ENCODE results near the gene SAP30BP.

SAP30BP gene

DNA sequence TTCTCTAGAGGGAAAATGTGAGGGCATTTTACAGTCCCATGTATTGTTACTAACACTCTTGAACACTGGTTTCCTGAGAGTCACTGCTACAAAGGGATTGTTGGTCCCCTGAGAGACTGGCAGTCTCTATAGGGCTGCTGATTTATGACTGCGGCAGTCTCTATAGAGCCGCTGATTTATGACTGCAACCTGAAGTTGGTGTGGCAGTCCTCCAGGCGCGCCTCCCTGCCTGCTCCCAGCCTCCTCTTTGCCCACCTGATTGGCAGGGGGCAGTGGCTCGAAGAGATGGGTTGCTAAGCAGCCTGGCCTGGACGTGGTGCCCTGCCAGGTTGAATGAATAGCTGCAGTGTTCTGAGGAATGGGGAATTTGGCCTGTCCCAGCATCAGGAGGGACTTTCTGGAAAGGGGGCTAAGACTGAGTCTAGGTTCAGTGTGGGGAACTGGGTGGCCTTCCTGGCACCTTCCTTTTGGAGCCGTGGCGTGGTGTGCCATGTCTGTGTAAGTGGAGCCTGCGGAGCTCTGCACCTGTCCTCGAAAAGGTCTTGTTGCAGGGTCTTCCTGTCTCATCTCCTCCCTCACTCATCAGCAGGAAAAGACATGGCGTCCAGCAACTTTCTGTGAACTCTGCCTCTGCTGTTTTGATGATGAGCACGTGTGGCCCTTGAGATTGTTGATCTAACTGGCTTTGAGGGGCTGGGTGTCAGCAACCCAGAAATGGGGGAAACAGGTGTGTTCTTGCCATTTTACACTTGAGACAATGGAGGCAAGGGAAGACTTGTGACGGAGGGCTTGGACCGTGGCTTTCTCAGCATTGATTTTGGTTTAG lies 24.9 kb downstream of the SAP30BP start:
- DNase-seq = no peak

DNA sequence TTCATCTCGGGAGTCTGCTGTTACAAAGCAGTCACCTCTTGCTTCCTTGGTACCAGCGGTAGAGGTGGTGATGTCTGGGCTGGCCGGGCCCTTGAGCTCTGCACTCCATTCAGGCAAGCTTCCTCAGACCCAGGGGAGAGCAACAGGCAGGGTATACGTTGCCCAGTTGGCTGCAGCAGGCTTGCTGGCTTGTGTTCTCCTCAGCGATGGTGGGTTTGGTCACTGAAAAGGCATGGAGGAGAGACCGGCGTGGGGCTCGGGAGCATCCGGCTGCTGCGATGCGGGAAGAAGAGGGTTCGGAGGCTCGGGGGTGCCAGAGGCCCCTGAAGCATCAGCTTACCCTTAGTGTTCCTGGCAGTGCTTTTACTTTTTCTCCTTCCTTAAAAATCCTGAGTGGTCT lies 25.8 kb downstream of the SAP30BP start:
- DNase-seq = no peak

DNA sequence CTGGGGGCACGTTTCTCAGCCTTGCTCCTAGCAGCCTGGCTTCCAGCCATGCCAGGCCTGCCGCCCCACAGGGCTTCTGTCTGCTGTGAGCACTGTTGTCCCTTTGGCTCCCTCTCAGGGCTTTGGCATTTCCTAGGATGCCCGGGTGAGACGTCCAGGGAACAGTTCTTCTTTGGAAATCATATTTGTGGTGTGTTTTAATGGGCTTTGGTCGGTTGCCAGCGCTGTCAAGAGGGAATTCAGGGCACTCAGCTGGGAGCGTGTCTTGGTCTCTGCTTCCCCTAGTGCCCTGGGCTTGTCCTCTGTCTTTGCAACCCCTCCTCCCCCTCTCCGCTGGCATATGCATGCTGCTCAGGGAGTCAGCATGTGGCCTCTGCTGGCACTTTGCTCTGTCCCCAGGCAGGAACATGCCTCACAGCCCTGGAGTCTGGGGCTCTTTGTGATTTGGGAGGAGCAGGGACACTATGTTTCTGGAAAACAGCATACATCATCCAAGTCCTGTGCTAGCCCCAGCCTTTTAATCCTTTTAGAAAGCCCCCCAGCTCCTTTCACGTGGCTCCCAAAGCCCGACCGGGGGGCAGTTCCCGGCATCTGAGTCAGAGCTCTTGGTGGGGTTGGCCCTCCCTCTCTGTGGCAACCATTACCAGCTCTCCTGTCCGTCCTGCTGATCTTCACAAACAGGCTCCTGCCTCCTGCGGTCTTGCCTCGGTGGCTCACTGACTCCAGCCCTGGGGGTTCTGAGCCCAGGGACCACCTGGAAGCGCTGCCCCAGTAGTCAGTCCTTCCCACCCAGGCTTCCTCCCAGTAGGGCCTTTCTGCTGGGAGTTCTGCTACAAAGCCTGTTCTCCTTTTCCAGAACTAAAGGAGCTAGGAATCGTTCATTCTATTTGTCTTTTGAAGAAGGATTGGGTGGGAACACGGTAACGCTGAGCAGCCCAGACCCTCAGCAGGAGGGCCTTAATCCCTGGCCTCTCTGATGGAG lies 26.7 kb downstream of the SAP30BP start:
- no peak for DNase-seq

DNA sequence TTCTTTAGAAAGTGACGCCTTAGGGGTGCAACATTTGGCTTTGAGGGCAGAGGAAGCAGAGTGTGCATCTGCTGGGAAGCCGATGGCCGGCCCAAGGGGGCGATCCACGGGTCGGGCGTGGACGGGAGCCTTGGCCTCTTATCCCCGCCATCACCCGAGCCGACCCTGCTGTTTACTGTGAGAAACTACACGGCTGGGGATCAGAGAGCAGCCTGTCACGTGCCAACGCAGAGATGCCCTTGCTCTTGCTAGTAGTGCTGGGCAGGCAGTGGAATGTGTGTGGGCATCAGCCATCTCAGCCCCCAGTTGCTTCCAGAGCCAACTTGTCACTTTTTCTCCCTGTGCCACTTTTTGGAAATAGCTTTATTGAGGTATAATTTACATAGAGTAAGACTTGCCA lies 27.4 kb downstream of the SAP30BP start:
- no peak for DNase-seq

DNA sequence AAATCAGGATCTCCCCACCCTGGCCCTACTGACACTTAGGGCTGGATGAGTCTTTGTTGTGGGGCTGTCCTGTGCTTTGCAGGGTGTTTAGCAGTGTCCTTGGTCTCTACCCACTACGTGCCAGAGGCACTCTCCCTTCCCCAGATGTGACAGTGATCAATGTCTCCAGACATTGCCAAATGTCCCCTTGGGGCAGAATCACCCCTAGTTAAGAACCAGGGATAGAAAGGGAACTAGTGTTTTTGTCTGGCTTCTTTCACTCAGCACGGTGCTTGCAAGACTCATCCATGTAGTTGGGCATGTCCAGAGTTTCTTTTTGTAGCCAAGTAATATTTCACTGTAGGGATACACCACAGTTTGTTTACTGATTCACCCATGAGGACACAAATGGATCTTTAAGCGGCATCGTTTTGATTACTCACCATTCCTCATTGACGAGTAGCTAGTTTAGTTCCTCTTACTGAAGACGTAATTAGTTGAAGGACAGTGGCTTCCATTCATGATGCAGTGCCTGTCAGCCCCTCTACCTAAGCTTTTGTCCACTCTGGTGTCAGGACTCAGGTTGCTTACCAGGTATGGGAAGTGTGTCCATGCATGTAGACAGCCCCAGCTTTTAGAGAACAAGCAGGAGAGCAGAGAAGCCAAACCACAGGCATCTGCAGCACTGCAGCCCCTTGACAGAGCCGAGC lies 28.1 kb downstream of the SAP30BP start:
- no peak for DNase-seq

DNA sequence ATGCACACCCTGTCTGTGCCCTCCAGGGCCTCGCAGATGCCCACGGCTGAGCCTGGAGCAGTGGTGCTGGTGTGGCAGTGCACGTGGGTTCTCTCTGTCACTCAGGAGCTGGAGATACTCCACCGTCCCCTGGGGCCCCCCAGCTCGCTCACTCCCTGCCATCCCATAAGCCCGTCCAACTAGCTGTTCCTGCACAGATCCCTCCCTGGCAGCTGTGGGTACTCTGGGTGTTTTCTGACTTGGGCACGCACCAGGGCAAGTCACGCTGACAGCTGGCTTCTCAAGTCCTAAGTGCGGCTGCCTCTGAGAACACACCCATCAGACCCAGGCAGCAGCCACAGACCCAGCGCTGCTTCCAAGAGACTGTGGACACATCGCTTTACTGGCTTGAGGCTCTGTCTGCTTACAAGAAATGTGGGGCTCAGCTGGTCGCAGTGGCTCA lies 28.7 kb downstream of the SAP30BP start:
- DNase-seq = no peak

DNA sequence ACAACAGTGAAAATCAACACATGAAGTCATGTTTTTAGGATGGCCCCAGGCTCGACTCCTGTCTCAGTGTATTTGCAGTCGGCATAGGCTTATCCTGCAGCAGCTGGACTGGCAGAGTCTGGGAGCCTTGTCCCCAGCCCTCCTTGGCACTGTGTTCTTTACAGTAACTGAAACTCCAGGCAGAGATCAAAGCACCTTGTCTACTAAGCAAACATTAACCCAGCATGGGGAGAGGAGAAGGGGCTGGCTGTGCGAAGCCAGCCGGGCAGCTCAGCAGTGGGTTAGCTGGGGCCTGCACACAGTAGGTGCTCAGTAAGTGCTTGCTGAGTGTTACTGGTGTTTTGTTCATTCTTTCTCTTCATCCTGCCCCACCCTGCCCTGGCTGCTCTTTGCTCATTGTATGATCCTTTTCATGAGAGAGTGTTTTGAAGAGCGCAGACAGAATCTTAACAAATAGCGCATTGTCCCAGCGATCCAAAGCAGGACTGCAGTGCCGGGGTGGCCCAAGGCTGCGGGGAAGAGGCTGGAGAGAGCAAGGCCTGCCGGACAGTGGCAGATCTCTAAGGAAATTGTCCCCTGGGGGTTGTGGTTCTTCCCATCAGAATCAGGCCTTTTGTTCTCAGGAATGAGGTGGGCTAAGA lies 30.6 kb downstream of the SAP30BP start:
- DNase-seq = no peak

DNA sequence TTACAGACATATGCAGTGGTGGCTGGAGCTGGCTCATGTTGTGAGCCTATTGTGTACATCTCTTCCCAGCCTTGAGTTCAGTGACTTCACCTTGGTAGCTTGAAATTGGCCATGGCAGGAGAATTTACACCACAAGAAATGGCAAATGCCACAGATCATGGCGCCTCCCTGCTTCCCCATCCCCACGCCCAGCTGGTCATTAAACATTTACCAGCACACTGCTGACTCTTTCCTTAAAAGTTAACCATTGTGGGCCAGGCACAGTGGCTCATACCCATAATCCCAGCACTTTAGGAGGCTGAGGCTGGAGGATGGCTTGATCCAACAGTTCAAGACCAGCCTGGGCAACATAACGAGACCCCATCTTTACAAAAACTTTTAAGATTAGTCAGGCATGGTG lies 31.5 kb downstream of the SAP30BP start:
- no peak for DNase-seq

DNA sequence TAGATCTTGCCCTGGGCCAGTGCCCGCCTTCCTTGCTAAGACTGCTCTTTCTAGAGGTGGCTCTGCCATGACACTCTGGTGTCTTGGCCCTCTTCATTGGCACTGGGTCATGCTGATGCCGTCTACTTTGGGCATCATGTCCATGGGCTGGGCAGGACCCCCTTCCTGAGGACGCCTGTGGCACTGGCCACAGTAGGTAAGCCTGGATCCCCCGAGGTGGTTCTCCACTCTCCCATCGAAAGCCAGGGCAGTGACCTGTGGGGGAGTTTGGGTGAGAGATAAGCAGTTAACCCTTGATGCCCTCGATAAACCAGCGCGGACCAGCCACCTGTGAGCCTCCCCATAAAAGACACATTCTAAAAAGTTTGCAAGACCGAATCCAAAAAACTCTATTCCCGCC lies 34.1 kb downstream of the SAP30BP start:
- no peak for DNase-seq

DNA sequence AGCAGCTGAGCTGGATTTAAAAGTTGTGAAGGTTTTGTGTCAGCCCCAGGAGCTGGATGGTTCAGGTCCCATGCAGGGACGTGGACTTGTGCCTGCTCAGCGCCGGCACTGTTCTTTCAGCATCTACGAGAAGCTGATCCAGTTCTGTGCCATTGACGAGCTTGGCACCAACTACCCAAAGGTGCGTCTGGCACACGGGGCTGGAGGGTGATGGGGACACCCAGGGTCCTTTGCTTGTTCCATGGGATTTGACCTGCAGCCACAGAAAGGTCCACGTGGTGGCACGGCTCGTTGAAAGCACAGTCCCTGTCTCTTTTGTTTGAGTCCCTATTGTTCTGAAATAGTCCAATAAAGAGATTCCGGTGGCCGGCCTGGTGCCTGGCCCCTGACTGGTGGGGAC lies 36.1 kb downstream of the SAP30BP start:
- no peak for DNase-seq

DNA sequence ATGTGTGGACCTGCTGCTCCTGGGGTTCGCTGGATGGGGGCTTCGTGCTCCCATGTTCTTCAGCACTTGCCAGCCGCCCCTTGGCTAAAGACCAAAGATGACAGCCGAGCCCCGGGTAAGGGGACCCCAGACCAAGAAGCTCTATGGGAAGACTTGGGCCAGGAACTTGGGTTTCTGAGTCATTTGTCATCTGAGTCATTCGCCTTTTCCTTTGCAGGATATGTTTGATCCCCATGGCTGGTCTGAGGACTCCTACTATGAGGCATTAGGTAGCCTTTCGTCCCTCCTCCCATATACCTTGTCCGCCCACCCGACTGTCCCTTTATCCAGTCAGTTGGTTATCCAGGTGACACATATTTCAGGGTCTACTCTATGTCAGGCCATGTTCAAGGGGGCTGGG lies 36.5 kb downstream of the SAP30BP start:
- DNase-seq = no peak

DNA sequence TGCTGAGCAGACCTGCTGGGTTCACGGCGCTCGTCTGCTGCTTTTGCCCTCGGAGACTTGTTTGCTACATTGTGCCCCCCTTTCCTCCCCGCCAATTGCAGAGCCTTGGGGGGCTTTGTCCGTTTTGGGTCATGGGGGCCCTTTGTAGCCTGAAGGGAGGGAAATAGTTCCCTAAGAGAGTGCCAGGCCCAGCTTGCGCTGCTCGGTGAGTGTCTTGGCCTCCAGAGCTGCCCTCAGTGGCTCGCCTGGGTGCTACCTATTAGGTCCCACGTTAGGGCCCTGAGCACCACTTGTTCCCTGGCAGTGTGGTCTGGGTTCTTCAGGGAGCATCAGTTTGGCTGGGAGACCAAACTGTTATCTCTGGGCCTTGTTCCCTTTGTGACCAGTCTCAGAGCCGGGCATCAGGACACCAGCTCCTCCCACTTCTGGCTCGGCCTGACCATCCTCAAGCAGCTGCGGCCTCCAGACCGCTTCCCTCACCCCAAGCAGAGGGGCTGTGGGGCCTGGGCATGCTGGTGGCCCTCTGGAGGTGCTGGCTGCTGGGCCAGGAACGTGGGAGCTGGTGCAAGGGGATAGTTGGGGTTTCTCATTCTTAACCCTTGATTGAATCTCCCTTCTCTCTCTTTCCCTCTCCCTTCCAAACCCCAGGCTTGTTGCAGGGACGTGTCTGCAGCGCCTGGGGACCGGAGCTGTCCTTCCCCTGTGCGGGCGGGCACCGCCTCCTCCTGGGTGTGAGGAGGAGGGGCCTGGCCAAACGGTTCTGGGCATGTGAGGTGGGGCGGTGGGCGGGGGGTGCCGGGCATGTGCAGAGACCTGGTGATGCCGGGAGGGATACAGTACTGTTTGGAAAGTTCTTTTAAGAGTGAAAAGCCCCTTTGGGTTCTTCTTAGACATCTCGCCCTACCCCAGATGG lies 38.1 kb downstream of the SAP30BP start:
- no peak for DNase-seq

DNA sequence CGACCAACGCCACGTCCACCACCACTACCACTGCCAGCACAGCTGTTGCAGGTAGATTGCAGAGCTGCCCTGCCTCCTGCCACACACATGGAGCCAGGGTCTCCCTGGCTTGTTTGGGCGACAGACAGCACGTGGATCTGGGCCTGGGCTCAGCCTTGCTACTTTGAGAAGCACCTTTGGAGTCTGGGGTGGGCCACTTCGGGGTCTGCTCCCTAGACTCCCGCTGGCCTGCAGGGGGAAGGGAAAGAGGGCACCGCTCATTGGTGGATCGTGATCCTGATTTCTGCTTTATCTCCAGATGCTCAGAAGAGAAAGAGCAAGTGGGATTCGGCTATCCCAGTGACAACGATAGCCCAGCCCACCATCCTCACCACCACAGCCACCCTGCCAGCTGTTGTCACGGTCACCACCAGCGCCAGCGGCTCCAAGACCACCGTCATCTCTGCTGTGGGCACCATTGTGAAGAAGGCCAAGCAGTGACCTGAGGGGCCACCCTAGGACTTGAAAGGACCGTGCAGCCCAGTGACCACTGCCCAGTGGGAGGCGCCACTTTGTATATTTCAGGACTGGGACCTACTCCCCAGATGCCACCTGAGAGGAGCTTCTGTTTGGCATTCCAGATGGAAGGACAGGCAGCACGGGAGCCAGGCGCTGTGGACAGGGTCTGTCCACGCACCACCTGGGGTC lies 39.0 kb downstream of the SAP30BP start:
- DNase-seq = no peak

DNA sequence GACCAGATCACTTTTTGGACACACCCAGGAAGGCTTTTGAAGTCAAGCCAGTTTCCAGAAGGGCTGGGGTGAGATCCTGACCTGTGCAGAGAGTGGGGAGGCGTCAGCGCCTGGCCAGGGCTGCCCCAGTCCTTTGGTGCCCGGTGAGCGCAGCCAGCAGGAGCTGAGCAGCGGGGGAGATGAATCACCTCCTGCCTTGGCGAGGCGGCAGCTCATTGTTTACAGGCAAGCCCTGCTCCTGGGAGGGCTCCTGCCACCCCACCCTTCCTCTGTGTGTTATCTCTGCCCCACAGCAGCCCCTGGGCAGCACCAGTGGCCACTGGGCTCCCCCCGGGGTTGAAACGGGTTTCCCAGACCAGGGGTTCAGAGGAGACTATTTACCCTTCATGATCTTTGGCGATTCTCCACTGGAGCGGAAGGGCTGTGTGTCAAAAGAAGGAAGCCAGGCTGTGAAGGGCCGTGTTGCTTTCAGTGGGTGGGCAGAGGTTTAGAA lies 40.0 kb downstream of the SAP30BP start:
- DNase-seq = no peak

DNA sequence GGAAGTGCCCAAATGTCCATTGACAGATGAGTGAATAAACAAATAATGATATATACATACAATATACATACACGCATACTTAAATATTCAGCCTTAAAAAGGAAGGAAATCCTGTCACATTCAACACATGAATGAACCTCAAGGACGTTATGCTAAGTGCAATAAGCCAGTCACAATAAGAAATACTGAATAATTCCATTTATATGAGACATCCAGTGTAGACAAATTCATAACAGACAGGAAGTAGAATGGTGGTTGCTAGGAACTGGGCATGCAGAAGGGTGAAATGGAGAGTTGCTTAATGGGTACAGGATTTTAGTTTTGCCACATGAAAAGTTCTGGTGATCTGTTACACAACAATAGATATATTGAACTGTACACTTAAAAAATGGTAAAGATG lies 45.3 kb downstream of the SAP30BP start:
- no peak for DNase-seq

DNA sequence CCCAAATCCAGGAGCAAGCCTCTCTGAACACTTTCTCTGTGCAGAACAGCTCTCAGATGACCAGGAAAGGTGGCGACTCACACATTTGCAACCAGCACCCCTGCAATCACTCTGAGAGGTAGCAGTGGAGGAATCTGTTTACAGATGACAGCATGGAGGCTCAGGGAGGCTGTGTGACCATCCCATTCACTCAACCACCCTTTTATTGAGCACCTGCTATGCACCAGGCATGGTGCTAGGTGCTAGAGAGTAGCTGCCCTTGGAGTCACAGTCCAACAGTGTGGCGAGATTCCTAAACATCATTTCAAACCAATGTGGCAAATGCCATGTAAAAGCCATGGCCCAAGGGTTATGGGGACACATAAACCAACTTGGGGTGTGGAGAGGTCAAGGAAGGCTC lies 52.6 kb downstream of the SAP30BP start:
- DNase-seq = no peak

DNA sequence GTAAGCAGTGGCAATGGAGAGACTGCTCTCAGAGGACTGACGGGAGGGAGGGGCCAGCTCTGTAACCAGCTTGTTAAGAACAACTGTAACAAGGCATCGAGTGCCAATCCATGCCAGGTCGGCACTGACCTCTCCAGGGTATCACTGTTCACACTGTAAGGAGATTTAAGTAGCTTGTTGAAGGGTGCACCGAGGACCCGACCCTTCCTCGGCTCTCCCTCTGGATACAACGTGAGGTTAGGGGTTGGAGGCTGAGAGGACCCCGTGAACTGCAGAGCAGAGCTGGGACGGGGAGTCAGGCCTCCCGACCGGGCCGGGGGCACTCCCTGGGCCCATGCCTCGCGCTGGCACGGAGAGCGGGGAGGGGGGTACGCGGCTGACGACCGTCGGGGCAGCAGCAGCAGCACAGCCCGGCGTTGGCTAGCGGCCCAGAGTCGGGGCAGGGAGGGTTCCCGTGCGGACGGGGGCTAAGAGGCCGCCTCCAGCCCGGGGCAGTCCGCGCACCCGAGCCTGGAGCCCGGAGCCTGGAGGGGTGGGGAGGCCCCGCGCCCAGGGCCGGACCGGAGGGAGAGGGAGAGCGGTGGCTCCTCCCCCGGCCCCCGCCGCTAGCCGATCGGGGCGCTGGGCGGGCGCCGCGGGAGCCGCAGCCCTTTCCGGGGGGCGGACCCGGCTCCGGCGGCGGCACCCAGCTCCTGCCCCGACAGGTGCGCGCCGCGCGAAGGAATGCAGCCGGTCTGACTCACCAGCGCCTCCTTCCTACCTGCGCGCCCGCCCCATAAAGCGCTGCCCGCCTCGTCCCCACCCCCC lies 53.7 kb downstream of the SAP30BP start, which contains the start of gene ITGB4:
Gene ITGB4, plus strand, starts transcription at position 804 of the 807 bp plus-strand sequence. CDS start 3,245 bp downstream, outside the sequence.
- peak; percentile 66 for DNase-seq

DNA sequence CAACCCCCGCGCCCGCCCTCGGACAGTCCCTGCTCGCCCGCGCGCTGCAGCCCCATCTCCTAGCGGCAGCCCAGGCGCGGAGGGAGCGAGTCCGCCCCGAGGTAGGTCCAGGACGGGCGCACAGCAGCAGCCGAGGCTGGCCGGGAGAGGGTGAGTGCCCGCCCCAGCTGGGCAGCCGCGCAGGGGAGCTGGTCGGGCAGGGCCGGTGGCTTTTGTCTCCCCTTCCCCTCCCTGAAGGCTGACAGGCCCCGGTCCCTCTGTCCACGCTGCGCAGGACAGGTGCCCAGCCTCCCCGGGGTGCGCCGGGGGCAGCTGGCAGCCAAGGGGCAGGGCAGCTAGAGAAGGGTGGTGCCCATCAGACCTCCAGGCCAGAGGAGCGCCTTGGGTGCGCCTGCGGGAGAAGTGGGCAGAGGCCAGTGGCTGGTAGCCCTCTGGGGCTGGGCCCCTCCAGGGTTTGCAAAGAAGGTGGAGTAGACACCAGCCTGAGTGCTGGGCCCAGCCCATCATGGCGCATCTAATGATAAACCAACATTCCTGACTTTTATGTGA lies 54.4 kb downstream of the SAP30BP start:
- DNase-seq = no peak

DNA sequence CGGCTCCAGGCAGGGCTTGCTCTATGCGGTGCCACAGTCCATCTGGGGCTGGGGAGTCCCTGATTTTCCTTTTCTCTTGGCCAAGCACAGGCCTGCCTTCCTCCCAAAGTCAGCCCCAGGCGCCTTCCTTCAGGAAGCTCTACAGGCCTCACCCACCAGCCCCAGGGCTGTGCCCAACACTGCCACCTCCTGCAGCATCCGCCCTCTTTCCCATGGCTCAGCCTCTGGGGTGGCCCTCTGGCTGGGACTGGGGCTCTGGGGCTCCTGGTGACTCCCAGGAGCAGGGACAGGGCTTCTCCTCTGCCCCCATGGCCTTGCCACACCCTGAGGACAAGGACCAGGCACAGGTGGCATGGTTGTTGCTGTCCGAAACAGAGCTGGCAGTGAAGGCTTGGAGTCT lies 54.9 kb downstream of the SAP30BP start:
- DNase-seq = no peak

All from stimulated activated CD4-positive, alpha-beta T cell treated with anti-CD3 and anti-CD28 coated beads, Interleukin-15, amount 100 ng/mL, for 24 hours (primary cell).